Naive thymus-derived CD8-positive, alpha-beta T cell (primary cell): ENCODE data around the gene SRPX2. TPM values are rescaled to one million over a fixed set of nuclear protein-coding genes. Genes with fewer than 3 reads are reported as not detected.

Experiments used
- ATAC-seq, 2 donors: fragments of 150-1000 bp; cut with Tn5 transposase in 1 of 2; sonication (Bioruptor Pico), chemical (Tn5 transposase) in 1 of 2; 1 replicate in 1 of 2; 2 replicates in 1 of 2; pipeline ENCODE4 v1.10.0; 2021; ENCODE audit warnings: mild to moderate bottlenecking in 2 of 2, moderate library complexity in 2 of 2
- POLR2A ChIA-PET: fragments of 350-600 bp; sonication (Branson Sonifier 250); formaldehyde crosslinking; loops from one replicate; lab custom pipeline; 2021; ENCODE audit warnings: antibody characterized with exemption; lab: Charles Lee
- DNase-seq, 10 donors: peaks; one replicate each; pipeline versions ENCODE4 v3.0.0 to v3.0.0-alpha.2; 2020 to 2022
- H3K27ac Mint-ChIP-seq, 10 donors: one replicate each; pipeline ENCODE4 v1.8.0; 2020 to 2022; ENCODE audit warnings: mild to moderate bottlenecking in 10 of 10, mixed read lengths in 10 of 10, moderate library complexity in 4 of 10, inconsistent platforms in 1 of 10
- H3K27me3 Mint-ChIP-seq, 5 donors: one replicate each; pipeline ENCODE4 v1.8.0; 2021 to 2022; ENCODE audit warnings: mixed read lengths in 5 of 5
- H3K36me3 Mint-ChIP-seq, 3 donors: one replicate each; pipeline ENCODE4 v1.8.0; 2020 to 2022; ENCODE audit warnings: mixed read lengths in 3 of 3, mild to moderate bottlenecking in 2 of 3, inconsistent platforms in 1 of 3
- H3K4me1 Mint-ChIP-seq, 4 donors: one replicate each; pipeline ENCODE4 v1.8.0; 2021 to 2022; ENCODE audit warnings: mixed read lengths in 4 of 4
- H3K4me3 Mint-ChIP-seq, 10 donors: one replicate each; pipeline ENCODE4 v1.8.0; 2020 to 2022; ENCODE audit warnings: mild to moderate bottlenecking in 10 of 10, mixed read lengths in 10 of 10, moderate library complexity in 6 of 10, inconsistent platforms in 1 of 10
- H3K9me3 Mint-ChIP-seq, 9 donors: one replicate each; pipeline ENCODE4 v1.8.0; 2020 to 2022; ENCODE audit warnings: mixed read lengths in 9 of 9, mild to moderate bottlenecking in 3 of 9, inconsistent platforms in 1 of 9, moderate library complexity in 1 of 9
- polyA plus RNA-seq, 3 donors: library from polyadenylated mRNA; unstranded; fragments of 300-500 nt; fragmentation: Illumina TruSeq; gene quantifications; one replicate each; pipeline ENCODE4 v1.2.3, GENCODE V29; 2021
- total RNA-seq, 8 experiments: library from RNA in 2 of 8; stranded (reverse) in 2 of 8; gene quantifications; one replicate each; pipeline ENCODE4 v1.2.3 and lab custom pipeline; 2021 to 2026

SRPX2 gene
- total RNA-seq = not detected
- polyA plus RNA-seq = not detected
- total RNA-seq (lab: John Stamatoyannopoulos, UW) = 0 reads per million in 6 experiments

GRCh38 chrX:100643956-100644860 lies at the start of gene SRPX2:
Gene SRPX2, plus strand, starts transcription at chrX:100644199. Its CDS starts 2,124 bp downstream, at chrX:100646323.
- peaks cover 0 to 41% (median 28%) of the 10 kb centered on the region in 5 donors for H3K27me3 Mint-ChIP-seq
- ATAC-seq (no peak), DNase-seq (no peak)
- POLR2A ChIA-PET = no interaction called here
- peaks cover 0 to 8% (median 0%) of the 10 kb centered on the region in 9 donors for H3K9me3 Mint-ChIP-seq
- H3K27ac Mint-ChIP-seq = peak within 1 kb of the TSS in 1 of 10 donors; percentile 43
- no peaks in the 10 kb centered on the region for H3K36me3 Mint-ChIP-seq
- no peak within 1 kb of the TSS for H3K4me3 Mint-ChIP-seq
- no peaks in the 10 kb centered on the region for H3K4me1 Mint-ChIP-seq

GRCh38 chrX:100596601-100597000 lies 47.4 kb upstream of the SRPX2 start:
- Mint-ChIP-seq H3K36me3 (no peaks in the 10 kb centered on the region), H3K4me3 (no peak overlapping the region), H3K4me1 (peaks cover 0 to 3% (median 0%) of the 10 kb centered on the region in 4 donors), H3K27ac (no peak overlapping the region), H3K27me3 (peaks cover 0 to 12% (median 2%) of the 10 kb centered on the region in 5 donors), H3K9me3 (no peaks in the 10 kb centered on the region)
- no peak for DNase-seq
- POLR2A ChIA-PET = no interaction called here
- no peak for ATAC-seq

- H3K36me3 Mint-ChIP-seq = no peaks in the 10 kb centered on the region
- H3K9me3 Mint-ChIP-seq = no peaks in the 10 kb centered on the region
- no peak for DNase-seq
- H3K4me3 Mint-ChIP-seq = peak overlapping the region in 1 of 10 donors; percentile 29
- H3K27ac Mint-ChIP-seq = no peak overlapping the region
- no peak for ATAC-seq
- POLR2A ChIA-PET = no interaction called here
- H3K27me3 Mint-ChIP-seq = peaks cover 2 to 12% (median 4%) of the 10 kb centered on the region in 5 donors
- peaks cover 0 to 3% (median 0%) of the 10 kb centered on the region in 4 donors for H3K4me1 Mint-ChIP-seq
Observed at GRCh38 chrX:100599456-100599855, 44.5 kb upstream of the SRPX2 start.

- H3K4me3 Mint-ChIP-seq = no peak overlapping the region
- no peaks in the 10 kb centered on the region for H3K9me3 Mint-ChIP-seq
- no peak for DNase-seq
- no peak overlapping the region for H3K27ac Mint-ChIP-seq
- peaks cover 2 to 9% (median 2%) of the 10 kb centered on the region in 5 donors for H3K27me3 Mint-ChIP-seq
- POLR2A ChIA-PET = no interaction called here
- peaks cover 0 to 3% (median 0%) of the 10 kb centered on the region in 4 donors for H3K4me1 Mint-ChIP-seq
- H3K36me3 Mint-ChIP-seq = no peaks in the 10 kb centered on the region
- no peak for ATAC-seq
Observed at GRCh38 chrX:100600340-100600739, 43.7 kb upstream of the SRPX2 start.

GRCh38 chrX:100600758-100601157 lies 43.2 kb upstream of the SRPX2 start:
- DNase-seq (no peak), ATAC-seq (no peak)
- no peak overlapping the region for H3K27ac Mint-ChIP-seq
- no peaks in the 10 kb centered on the region for H3K36me3 Mint-ChIP-seq
- peaks cover 0 to 3% (median 0%) of the 10 kb centered on the region in 4 donors for H3K4me1 Mint-ChIP-seq
- H3K27me3 Mint-ChIP-seq = peaks cover 1 to 6% (median 2%) of the 10 kb centered on the region in 5 donors
- no peak overlapping the region for H3K4me3 Mint-ChIP-seq
- POLR2A ChIA-PET = no interaction called here
- no peaks in the 10 kb centered on the region for H3K9me3 Mint-ChIP-seq

GRCh38 chrX:100606753-100607152 lies 37.2 kb upstream of the SRPX2 start:
- Mint-ChIP-seq H3K36me3 (no peaks in the 10 kb centered on the region), H3K27ac (no peak overlapping the region), H3K27me3 (peaks cover 2 to 8% (median 7%) of the 10 kb centered on the region in 5 donors), H3K4me3 (no peak overlapping the region), H3K9me3 (no peaks in the 10 kb centered on the region), H3K4me1 (peaks cover 0 to 8% (median 4%) of the 10 kb centered on the region in 4 donors)
- POLR2A ChIA-PET = no interaction called here
- no peak for ATAC-seq
- no peak for DNase-seq

GRCh38 chrX:100609591-100609990 lies 34.4 kb upstream of the SRPX2 start:
- no peak for DNase-seq
- peaks cover 0 to 8% (median 4%) of the 10 kb centered on the region in 4 donors for H3K4me1 Mint-ChIP-seq
- peaks cover 0 to 19% (median 10%) of the 10 kb centered on the region in 5 donors for H3K27me3 Mint-ChIP-seq
- no peak overlapping the region for H3K4me3 Mint-ChIP-seq
- no peaks in the 10 kb centered on the region for H3K9me3 Mint-ChIP-seq
- H3K36me3 Mint-ChIP-seq = no peaks in the 10 kb centered on the region
- no peak for ATAC-seq
- H3K27ac Mint-ChIP-seq = no peak overlapping the region
- POLR2A ChIA-PET = no interaction called here

GRCh38 chrX:100611951-100612350 lies 32.0 kb upstream of the SRPX2 start:
- Mint-ChIP-seq H3K27ac (no peak overlapping the region), H3K27me3 (peaks cover 0 to 27% (median 13%) of the 10 kb centered on the region in 5 donors), H3K4me1 (peaks cover 0 to 2% (median 0%) of the 10 kb centered on the region in 4 donors), H3K9me3 (no peaks in the 10 kb centered on the region), H3K36me3 (no peaks in the 10 kb centered on the region), H3K4me3 (no peak overlapping the region)
- no peak for DNase-seq
- no peak for ATAC-seq
- POLR2A ChIA-PET = no interaction called here

GRCh38 chrX:100615005-100615404 lies 29.0 kb upstream of the SRPX2 start:
- POLR2A ChIA-PET = no interaction called here
- peak in 1 of 2 donors; percentile 42 for ATAC-seq
- H3K27me3 Mint-ChIP-seq = peaks cover 0 to 24% (median 13%) of the 10 kb centered on the region in 5 donors
- no peaks in the 10 kb centered on the region for H3K4me1 Mint-ChIP-seq
- no peak overlapping the region for H3K4me3 Mint-ChIP-seq
- no peak for DNase-seq
- no peak overlapping the region for H3K27ac Mint-ChIP-seq
- H3K36me3 Mint-ChIP-seq = no peaks in the 10 kb centered on the region
- no peaks in the 10 kb centered on the region for H3K9me3 Mint-ChIP-seq

- no peak overlapping the region for H3K27ac Mint-ChIP-seq
- no peak for DNase-seq
- H3K36me3 Mint-ChIP-seq = no peaks in the 10 kb centered on the region
- ATAC-seq = no peak
- POLR2A ChIA-PET = no interaction called here
- H3K4me3 Mint-ChIP-seq = no peak overlapping the region
- peaks cover 4 to 10% (median 8%) of the 10 kb centered on the region in 4 donors for H3K4me1 Mint-ChIP-seq
- H3K9me3 Mint-ChIP-seq = peaks cover 0 to 2% (median 0%) of the 10 kb centered on the region in 9 donors
- peaks cover 0 to 2% (median 1%) of the 10 kb centered on the region in 5 donors for H3K27me3 Mint-ChIP-seq
Observed at GRCh38 chrX:100623001-100623400, 21.0 kb upstream of the SRPX2 start.

- Mint-ChIP-seq H3K27me3 (peaks cover 0 to 8% (median 0%) of the 10 kb centered on the region in 5 donors), H3K36me3 (peaks cover 0 to 9% (median 0%) of the 10 kb centered on the region in 3 donors), H3K4me1 (peaks cover 4 to 10% (median 8%) of the 10 kb centered on the region in 4 donors), H3K9me3 (peaks cover 0 to 2% (median 0%) of the 10 kb centered on the region in 9 donors), H3K27ac (peak overlapping the region in 1 of 10 donors; percentile 29), H3K4me3 (no peak overlapping the region)
- no peak for ATAC-seq
- DNase-seq = peak in 1 of 10 donors; percentile 1
- POLR2A ChIA-PET = no interaction called here
Observed at GRCh38 chrX:100625985-100626491, 18.0 kb upstream of the SRPX2 start.

GRCh38 chrX:100635040-100635439 lies 9.0 kb upstream of the SRPX2 start:
- DNase-seq = no peak
- peaks cover 0 to 12% (median 0%) of the 10 kb centered on the region in 9 donors for H3K9me3 Mint-ChIP-seq
- H3K4me3 Mint-ChIP-seq = peak overlapping the region in 2 of 10 donors; percentile 8 to 18
- ATAC-seq = no peak
- H3K27me3 Mint-ChIP-seq = peaks cover 0 to 14% (median 9%) of the 10 kb centered on the region in 5 donors
- H3K27ac Mint-ChIP-seq = no peak overlapping the region
- peaks cover 0 to 12% (median 0%) of the 10 kb centered on the region in 3 donors for H3K36me3 Mint-ChIP-seq
- peaks cover 3 to 11% (median 9%) of the 10 kb centered on the region in 4 donors for H3K4me1 Mint-ChIP-seq
- POLR2A ChIA-PET = no interaction called here

GRCh38 chrX:100635989-100636320 lies 8.0 kb upstream of the SRPX2 start:
- DNase-seq (peak in 1 of 10 donors; percentile 1), ATAC-seq (peak in 1 of 2 donors; percentile 4)
- Mint-ChIP-seq H3K9me3 (peaks cover 0 to 12% (median 0%) of the 10 kb centered on the region in 9 donors), H3K27me3 (peaks cover 0 to 16% (median 12%) of the 10 kb centered on the region in 5 donors), H3K27ac (peak overlapping the region in 6 of 10 donors; percentile 9 to 93 (median 46)), H3K4me1 (peaks cover 3 to 11% (median 9%) of the 10 kb centered on the region in 4 donors), H3K36me3 (peaks cover 0 to 8% (median 0%) of the 10 kb centered on the region in 3 donors), H3K4me3 (peak overlapping the region; percentile 82 to 97 (median 94))
- POLR2A ChIA-PET = no interaction called here
